Epithelial cell of prostate (primary cell): ENCODE measurements around the gene MAPK12.

Experiments
- DNase-seq: peaks from one replicate; pipeline ENCODE4 v3.0.0-alpha.2; 2011; ENCODE audit warnings: low read depth, low spot score
- H3K27ac ChIP-seq: fragments of 450-650 bp; 2 replicates; pipeline ENCODE4 v1.5.1; 2017; ENCODE audit warnings: mild to moderate bottlenecking

Gene MAPK12

DNA sequence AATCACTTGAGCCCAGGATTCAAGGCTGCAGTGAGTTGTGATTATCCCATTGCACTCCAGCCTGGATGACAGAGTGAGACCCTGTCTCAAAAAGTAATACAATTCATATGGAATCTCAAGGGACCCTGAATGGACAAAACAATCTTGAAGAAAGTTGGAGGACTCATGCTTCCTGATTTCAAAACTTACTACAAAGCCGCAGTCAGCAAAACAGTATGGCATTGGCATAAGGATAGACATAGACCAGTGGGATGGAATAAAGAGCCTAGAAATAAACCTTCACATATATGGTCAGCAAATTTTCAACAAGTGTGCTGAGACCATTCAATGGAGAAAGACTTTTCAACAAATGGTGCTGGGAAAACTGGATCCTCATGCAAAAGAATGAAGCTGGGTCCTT is 58.2 kb downstream of the MAPK12 start:
- no peak overlapping the region for H3K27ac ChIP-seq
- no peak for DNase-seq
